Muscle layer of duodenum (tissue), 2 donors: Measurements from ENCODE around the gene ZFPL1.

Source experiments
- H3K27ac ChIP-seq: one replicate; pipeline ENCODE4 v1.7.0; 2013; ENCODE audit warnings: mild to moderate bottlenecking, low read length
- H3K27me3 ChIP-seq: one replicate; pipeline ENCODE4 v1.7.0; 2013; ENCODE audit warnings: low read depth, mild to moderate bottlenecking, control low read depth, low read length
- H3K36me3 ChIP-seq, 2 donors: one replicate each; pipeline ENCODE4 v1.7.0; 2013; ENCODE audit warnings: low read length in 2 of 2, control low read depth in 1 of 2, mild to moderate bottlenecking in 1 of 2; ENCODE audit not compliant: insufficient read depth in 2 of 2, control insufficient read depth in 1 of 2
- H3K4me1 ChIP-seq, 2 donors: one replicate each; pipeline ENCODE4 v1.7.0; 2013; ENCODE audit warnings: low read length in 2 of 2, mild to moderate bottlenecking in 2 of 2, control low read depth in 1 of 2, moderate library complexity in 1 of 2; ENCODE audit not compliant: insufficient read depth in 2 of 2, control insufficient read depth in 1 of 2
- H3K4me3 ChIP-seq, 2 donors: one replicate each; pipeline ENCODE4 v1.7.0; 2013; ENCODE audit warnings: low read length in 2 of 2, low read depth in 1 of 2, mild to moderate bottlenecking in 1 of 2
- H3K9me3 ChIP-seq, 2 donors: one replicate each; pipeline ENCODE4 v1.7.0; 2013; ENCODE audit warnings: low read length in 2 of 2, control low read depth in 1 of 2, mild to moderate bottlenecking in 1 of 2; ENCODE audit not compliant: control insufficient read depth in 1 of 2
- donor health status: healthy.

Gene ZFPL1

DNA sequence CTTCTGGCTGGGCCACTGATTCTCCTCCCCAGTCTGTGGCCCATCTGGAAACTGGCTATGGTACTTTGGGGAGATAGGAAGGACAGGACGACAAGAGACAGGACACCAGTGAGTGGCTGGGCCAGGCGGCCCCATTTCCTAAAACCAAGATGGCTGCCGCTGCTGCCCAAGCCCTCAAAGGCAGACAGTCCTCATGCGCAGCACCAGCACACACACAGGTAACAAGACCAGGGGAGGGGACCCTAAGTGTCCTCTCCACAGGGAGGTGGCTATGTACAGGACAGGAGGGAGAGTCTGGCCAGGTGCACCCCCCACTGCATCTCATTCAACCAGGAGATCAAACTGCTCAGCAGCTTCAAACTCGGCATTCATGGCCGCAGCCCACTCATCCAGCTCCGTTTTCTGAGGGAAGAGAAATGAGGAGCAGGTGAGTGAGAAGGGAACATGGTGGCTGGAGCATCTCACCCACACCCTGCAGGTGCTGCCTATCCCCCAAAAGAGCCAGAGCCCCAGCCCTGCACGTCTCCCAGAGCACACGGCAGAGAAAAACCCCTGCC lies 5.2 kb upstream of the ZFPL1 start:
- Histone ChIP-seq H3K9me3 (no peaks in the 10 kb centered on the region), H3K36me3 (no peaks in the 10 kb centered on the region), H3K4me3 (no peak overlapping the region), H3K4me1 (peaks cover 3 to 6% of the 10 kb centered on the region in 2 donors), H3K27ac (no peak overlapping the region), H3K27me3 (no peaks in the 10 kb centered on the region)

DNA sequence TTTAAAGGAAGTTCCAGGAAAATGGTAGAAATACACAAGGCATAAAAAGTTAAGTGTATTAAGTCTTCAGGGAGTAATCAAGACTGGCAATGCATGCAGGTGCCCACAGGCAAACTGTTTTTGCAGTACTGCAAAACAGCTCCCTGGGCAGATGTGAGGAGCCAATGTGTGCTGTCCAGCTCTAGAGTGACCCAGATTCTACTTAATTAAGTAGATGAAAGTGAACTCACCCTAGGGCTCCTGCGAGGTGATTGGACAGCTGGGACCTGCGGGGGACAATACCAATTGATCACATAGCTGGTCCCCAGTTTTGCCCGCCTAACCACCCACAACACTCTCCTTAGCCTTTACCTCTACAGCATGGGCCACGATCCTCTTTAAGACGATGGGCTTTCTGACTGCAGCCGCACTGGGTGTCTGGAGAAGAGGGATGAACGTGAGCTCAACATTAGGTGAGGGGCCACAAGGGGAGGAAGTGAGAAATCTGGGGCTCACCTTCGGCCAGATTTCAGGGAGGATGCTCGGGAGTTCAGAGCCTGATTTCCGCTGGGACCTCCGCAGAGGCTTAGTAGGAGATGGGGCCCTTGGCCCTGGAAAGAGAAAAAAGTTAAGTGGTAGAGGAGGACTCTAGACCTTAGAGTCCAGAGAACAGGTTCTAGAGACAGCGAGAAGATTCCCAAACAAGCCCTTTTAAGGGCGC lies 738 bp upstream of the ZFPL1 start:
- Histone ChIP-seq H3K4me1 (peaks cover 11 to 19% of the 10 kb centered on the region in 2 donors), H3K4me3 (peak overlapping the region; percentile 79 to 83), H3K9me3 (no peaks in the 10 kb centered on the region), H3K27ac (peak overlapping the region; percentile 78), H3K27me3 (no peaks in the 10 kb centered on the region), H3K36me3 (peaks cover 10 to 33% of the 10 kb centered on the region in 2 donors)

DNA sequence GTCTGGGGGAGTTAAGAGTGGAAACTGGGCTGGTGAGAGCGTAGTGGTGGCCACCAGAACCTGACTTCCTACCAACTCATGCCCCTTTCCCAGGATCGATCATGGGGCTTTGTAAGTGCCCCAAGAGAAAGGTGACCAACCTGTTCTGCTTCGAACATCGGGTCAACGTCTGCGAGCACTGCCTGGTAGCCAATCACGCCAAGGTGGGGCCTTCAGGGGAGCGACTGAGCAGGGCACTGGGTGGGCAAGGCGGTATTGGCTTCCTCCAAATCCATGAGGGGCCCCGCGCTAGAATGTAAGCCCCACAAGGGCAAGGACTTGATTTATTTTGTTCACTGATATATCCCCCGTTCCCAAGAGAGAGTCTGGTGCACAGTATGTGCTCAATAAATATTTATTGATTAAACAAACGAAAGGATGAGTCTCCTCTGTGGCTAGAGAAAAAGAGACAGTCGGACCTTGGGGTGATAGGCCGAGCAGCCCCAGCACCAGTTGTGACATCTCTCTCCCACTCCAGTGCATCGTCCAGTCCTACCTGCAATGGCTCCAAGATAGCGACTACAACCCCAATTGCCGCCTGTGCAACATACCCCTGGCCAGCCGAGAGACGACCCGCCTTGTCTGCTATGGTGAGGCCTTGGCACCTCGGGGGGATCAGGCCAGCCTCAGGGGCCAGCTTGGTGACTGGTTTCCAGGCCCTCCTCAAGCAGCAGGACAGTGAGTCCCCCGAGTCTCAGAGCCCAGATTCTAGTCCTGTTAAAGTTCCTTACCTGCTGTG lies 765 bp downstream of the ZFPL1 start:
- Histone ChIP-seq H3K4me1 (peaks cover 11 to 19% of the 10 kb centered on the region in 2 donors), H3K27ac (peak overlapping the region; percentile 78), H3K4me3 (peak overlapping the region; percentile 79 to 83), H3K27me3 (no peaks in the 10 kb centered on the region), H3K36me3 (peaks cover 10 to 48% of the 10 kb centered on the region in 2 donors), H3K9me3 (no peaks in the 10 kb centered on the region)

DNA sequence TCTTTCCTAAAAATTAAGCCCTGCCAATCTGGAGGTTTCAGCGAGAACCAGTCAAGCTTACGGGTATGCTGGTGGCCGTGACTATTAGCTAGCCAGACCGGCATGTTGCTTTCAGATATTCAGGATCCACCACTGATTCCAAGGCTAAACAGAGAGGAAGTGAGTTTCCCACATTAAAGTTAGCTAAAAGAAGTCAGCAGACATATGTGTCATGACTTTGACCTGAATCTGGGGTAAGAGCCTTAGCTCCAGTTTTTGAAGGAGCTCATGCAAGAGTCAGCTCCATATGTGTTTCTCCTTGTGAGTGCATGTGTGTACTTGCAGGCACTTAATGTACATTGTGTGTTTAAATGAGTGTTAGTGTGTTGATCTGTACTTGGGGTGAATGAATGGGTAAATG lies 1.4 kb downstream of the ZFPL1 start:
- H3K36me3 ChIP-seq = peaks cover 10 to 49% of the 10 kb centered on the region in 2 donors
- no peak overlapping the region for H3K27ac ChIP-seq
- no peak overlapping the region for H3K4me3 ChIP-seq

DNA sequence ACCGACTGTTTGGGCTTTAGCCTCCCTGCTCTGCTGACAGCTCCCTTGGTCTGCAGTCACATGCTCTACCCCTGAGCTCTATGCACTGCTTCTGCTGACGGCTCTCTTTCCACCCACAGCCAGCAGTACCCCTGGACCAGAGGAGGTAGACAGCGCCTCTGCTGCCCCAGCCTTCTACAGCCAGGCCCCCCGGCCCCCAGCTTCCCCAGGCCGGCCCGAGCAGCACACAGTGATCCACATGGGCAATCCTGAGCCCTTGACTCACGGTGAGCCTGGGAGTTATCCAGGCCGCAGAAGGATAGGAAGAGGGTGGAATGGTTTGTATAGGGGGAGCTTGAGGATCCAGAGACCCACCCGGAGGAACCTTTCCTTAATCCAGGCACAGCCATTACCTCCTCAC lies 2.8 kb downstream of the ZFPL1 start:
- peaks cover 11 to 19% of the 10 kb centered on the region in 2 donors for H3K4me1 ChIP-seq
- no peaks in the 10 kb centered on the region for H3K27me3 ChIP-seq
- peaks cover 10 to 49% of the 10 kb centered on the region in 2 donors for H3K36me3 ChIP-seq
- no peaks in the 10 kb centered on the region for H3K9me3 ChIP-seq
- H3K4me3 ChIP-seq = no peak overlapping the region
- no peak overlapping the region for H3K27ac ChIP-seq

More for the DNA sequence above, 1.4 kb downstream of the ZFPL1 start:
- Histone ChIP-seq H3K9me3 (no peaks in the 10 kb centered on the region), H3K27me3 (no peaks in the 10 kb centered on the region), H3K4me1 (peaks cover 11 to 19% of the 10 kb centered on the region in 2 donors)

DNA sequence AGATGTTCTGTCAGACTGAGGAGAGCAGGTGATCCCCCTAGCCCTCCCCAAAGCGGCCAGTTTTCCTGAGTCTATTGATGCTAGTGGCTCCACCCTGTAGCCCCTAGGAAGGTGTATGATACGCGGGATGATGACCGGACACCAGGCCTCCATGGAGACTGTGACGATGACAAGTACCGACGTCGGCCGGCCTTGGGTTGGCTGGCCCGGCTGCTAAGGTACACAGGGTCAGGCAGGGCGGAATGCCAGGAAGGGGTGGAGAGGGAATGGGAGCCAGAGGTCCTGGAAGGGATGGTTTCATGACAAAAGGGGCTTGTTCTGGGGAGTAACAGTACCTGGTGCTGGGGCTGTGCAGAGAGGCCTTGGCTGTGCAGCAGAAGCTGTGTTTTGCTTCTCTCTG lies 3.2 kb downstream of the ZFPL1 start:
- Histone ChIP-seq H3K36me3 (peaks cover 10 to 49% of the 10 kb centered on the region in 2 donors), H3K9me3 (no peaks in the 10 kb centered on the region), H3K27ac (no peak overlapping the region), H3K4me1 (peaks cover 11 to 19% of the 10 kb centered on the region in 2 donors), H3K4me3 (no peak overlapping the region), H3K27me3 (no peaks in the 10 kb centered on the region)

DNA sequence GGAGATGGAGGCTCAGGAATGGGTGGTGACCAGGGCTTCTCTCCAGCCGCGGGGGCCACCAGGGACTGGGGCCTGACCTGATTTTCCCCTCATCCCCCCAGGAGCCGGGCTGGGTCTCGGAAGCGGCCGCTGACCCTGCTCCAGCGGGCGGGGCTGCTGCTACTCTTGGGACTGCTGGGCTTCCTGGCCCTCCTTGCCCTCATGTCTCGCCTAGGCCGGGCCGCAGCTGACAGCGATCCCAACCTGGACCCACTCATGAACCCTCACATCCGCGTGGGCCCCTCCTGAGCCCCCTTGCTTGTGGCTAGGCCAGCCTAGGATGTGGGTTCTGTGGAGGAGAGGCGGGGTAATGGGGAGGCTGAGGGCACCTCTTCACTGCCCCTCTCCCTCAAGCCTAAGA lies 3.8 kb downstream of the ZFPL1 start:
- H3K9me3 ChIP-seq = no peaks in the 10 kb centered on the region
- H3K4me3 ChIP-seq = no peak overlapping the region
- no peak overlapping the region for H3K27ac ChIP-seq
- peaks cover 10 to 49% of the 10 kb centered on the region in 2 donors for H3K36me3 ChIP-seq
- H3K27me3 ChIP-seq = no peaks in the 10 kb centered on the region
- H3K4me1 ChIP-seq = peaks cover 11 to 19% of the 10 kb centered on the region in 2 donors

DNA sequence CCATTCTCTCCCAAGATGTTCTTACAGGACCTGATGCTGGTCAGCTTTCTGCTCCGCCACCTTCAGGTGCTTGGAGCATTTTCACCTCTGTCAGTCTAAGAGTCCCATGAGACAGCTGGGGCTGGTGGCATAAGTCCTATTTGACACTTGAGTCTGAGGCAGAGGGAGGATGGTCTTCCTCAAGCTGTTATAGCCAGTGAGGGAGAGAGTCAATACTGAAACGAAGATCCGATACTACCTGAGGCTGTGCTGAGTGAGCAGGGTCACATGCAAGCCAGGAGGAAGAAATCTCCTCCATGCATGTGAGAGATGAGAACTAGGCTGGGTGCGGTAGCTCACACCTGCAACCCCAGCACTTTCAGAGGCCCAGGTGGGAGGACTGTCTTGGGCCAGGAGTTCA lies 5.6 kb downstream of the ZFPL1 start:
- no peaks in the 10 kb centered on the region for H3K27me3 ChIP-seq
- H3K4me3 ChIP-seq = no peak overlapping the region
- peaks cover 5 to 11% of the 10 kb centered on the region in 2 donors for H3K4me1 ChIP-seq
- peaks cover 10 to 49% of the 10 kb centered on the region in 2 donors for H3K36me3 ChIP-seq
- H3K9me3 ChIP-seq = no peaks in the 10 kb centered on the region
- no peak overlapping the region for H3K27ac ChIP-seq

DNA sequence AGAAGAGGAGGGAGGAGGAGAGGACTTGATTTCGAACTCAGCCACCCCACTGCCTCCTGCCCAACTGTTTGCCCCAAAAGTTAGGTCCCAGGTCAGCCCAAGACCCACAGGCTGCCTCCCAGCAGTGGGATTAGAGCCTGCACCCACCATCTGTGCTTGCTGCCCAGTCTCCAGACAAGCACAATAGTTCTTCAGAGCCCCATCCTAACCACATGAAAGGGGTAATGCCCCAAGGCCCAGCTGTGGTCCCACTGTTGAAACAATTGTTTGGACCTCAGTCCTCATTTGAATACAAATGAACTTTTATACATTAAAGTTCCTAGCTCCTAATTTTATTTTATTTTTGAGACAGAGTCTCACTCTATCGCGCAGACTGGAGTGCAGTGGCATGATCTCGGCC lies 6.6 kb downstream of the ZFPL1 start:
- peaks cover 10 to 42% of the 10 kb centered on the region in 2 donors for H3K36me3 ChIP-seq
- no peaks in the 10 kb centered on the region for H3K9me3 ChIP-seq
- H3K4me3 ChIP-seq = no peak overlapping the region
- H3K27ac ChIP-seq = no peak overlapping the region
- peaks cover 0 to 3% of the 10 kb centered on the region in 2 donors for H3K4me1 ChIP-seq
- no peaks in the 10 kb centered on the region for H3K27me3 ChIP-seq

DNA sequence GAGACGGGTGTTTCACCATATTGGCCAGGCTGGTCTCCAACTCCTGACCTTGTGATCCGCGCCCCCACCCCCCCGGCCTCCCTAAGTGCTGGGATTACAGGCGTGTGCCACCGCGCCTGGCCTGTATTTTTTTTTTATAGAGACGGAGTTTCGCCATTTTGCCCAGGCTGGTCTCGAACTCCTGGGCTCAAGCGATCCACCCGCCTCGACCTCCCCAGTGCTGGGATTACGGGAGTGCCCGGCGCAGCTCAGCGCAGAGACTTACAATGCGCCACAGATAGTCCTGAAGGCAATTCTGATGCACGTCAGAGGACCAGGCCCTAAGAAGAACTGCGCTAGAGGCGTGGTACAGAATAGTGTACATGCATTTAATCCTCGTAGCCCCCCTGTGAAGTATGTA lies 11.4 kb downstream of the ZFPL1 start:
- H3K36me3 ChIP-seq = peaks cover 4 to 5% of the 10 kb centered on the region in 2 donors
- peak overlapping the region; percentile 75 to 91 for H3K4me3 ChIP-seq
- peaks cover 5 to 13% of the 10 kb centered on the region in 2 donors for H3K4me1 ChIP-seq
- peak overlapping the region; percentile 80 for H3K27ac ChIP-seq
- no peaks in the 10 kb centered on the region for H3K27me3 ChIP-seq
- no peaks in the 10 kb centered on the region for H3K9me3 ChIP-seq
